ENCODE data around the gene UBALD1. TPM values are rescaled to one million over a fixed set of nuclear protein-coding genes. Genes with fewer than 3 reads are reported as not detected.
A peak's percentile ranks its signal among the peaks of the same experiment; 100 is the strongest.

UBALD1 gene
- total RNA-seq, 1 donor, result 9.4 TPM

- H3K79me2 ChIP-seq (ENCODE audit: insufficient read depth, low read length), result no peaks in the 10 kb centered on the region
- no peak overlapping the region for H3K4me3 ChIP-seq (ENCODE audit: insufficient read depth, low read length)
- H3K27me3 ChIP-seq (ENCODE audit: insufficient read depth, low read length), result peaks cover 10% of the 10 kb centered on the region
- no peak overlapping the region for H3K27ac ChIP-seq (ENCODE audit: low read depth, low read length)
- DNase-seq (ENCODE audit: insufficient read length, low spot score, missing footprints), result peak; percentile 8
- no peak overlapping the region for H2AFZ ChIP-seq (ENCODE audit: low read length)
- H4K20me1 ChIP-seq (ENCODE audit: insufficient read depth, low read length), result no peaks in the 10 kb centered on the region
- peaks cover 4% of the 10 kb centered on the region for H3K9me3 ChIP-seq (ENCODE audit: low read depth, low read length)
- no peak overlapping the region for H3K4me2 ChIP-seq (ENCODE audit: insufficient read depth, low read length)
- no peaks in the 10 kb centered on the region for H3K36me3 ChIP-seq (ENCODE audit: insufficient read depth, low read length)
- no peak for TF ChIP-seq CTCF (IDR thresholded peaks at IDR 0.05; ENCODE audit: extremely low read depth, low read depth, low read length)
- no peaks in the 10 kb centered on the region for H3K4me1 ChIP-seq (ENCODE audit: insufficient read depth, low read length)
Observed at GRCh38 chr16:4586291-4586690, 28.4 kb downstream of the UBALD1 start.

- H3K9me3 ChIP-seq (ENCODE audit: low read depth, low read length), result peaks cover 4% of the 10 kb centered on the region
- H3K4me3 ChIP-seq (ENCODE audit: insufficient read depth, low read length), result no peak overlapping the region
- H3K4me1 ChIP-seq (ENCODE audit: insufficient read depth, low read length), result no peaks in the 10 kb centered on the region
- no peak for TF ChIP-seq CTCF (IDR thresholded peaks at IDR 0.05; ENCODE audit: extremely low read depth, low read depth, low read length)
- no peaks in the 10 kb centered on the region for H4K20me1 ChIP-seq (ENCODE audit: insufficient read depth, low read length)
- peaks cover 8% of the 10 kb centered on the region for H3K27me3 ChIP-seq (ENCODE audit: insufficient read depth, low read length)
- DNase-seq (ENCODE audit: insufficient read length, low spot score, missing footprints), result peak; percentile 73
- H2AFZ ChIP-seq (ENCODE audit: low read length), result no peak overlapping the region
- H3K27ac ChIP-seq (ENCODE audit: low read depth, low read length), result no peak overlapping the region
- no peaks in the 10 kb centered on the region for H3K36me3 ChIP-seq (ENCODE audit: insufficient read depth, low read length)
- H3K4me2 ChIP-seq (ENCODE audit: insufficient read depth, low read length), result no peak overlapping the region
- H3K79me2 ChIP-seq (ENCODE audit: insufficient read depth, low read length), result no peaks in the 10 kb centered on the region
Observed at GRCh38 chr16:4583906-4584305, 30.8 kb downstream of the UBALD1 start.

GRCh38 chr16:4580250-4580649 is 34.4 kb downstream of the UBALD1 start:
- no peak for TF ChIP-seq CTCF (IDR thresholded peaks at IDR 0.05; ENCODE audit: extremely low read depth, low read depth, low read length)
- H3K27ac ChIP-seq (ENCODE audit: low read depth, low read length), result no peak overlapping the region

GRCh38 chr16:4578961-4579530 is 35.6 kb downstream of the UBALD1 start:
- no peak overlapping the region for H2AFZ ChIP-seq (ENCODE audit: low read length)
- H3K79me2 ChIP-seq (ENCODE audit: insufficient read depth, low read length), result no peaks in the 10 kb centered on the region
- H3K27ac ChIP-seq (ENCODE audit: low read depth, low read length), result no peak overlapping the region
- DNase-seq (ENCODE audit: insufficient read length, low spot score, missing footprints), result peak; percentile 59
- H3K4me2 ChIP-seq (ENCODE audit: insufficient read depth, low read length), result no peak overlapping the region
- TF ChIP-seq CTCF (IDR thresholded peaks at IDR 0.05; ENCODE audit: extremely low read depth, low read depth, low read length), result no peak
- H3K4me1 ChIP-seq (ENCODE audit: insufficient read depth, low read length), result no peaks in the 10 kb centered on the region
- no peaks in the 10 kb centered on the region for H3K36me3 ChIP-seq (ENCODE audit: insufficient read depth, low read length)
- H4K20me1 ChIP-seq (ENCODE audit: insufficient read depth, low read length), result no peaks in the 10 kb centered on the region
- H3K4me3 ChIP-seq (ENCODE audit: insufficient read depth, low read length), result no peak overlapping the region
- H3K27me3 ChIP-seq (ENCODE audit: insufficient read depth, low read length), result no peaks in the 10 kb centered on the region
- H3K9me3 ChIP-seq (ENCODE audit: low read depth, low read length), result no peaks in the 10 kb centered on the region

More at GRCh38 chr16:4580250-4580649, 34.4 kb downstream of the UBALD1 start:
- H3K4me1 ChIP-seq (ENCODE audit: insufficient read depth, low read length), result no peaks in the 10 kb centered on the region
- H3K4me3 ChIP-seq (ENCODE audit: insufficient read depth, low read length), result no peak overlapping the region
- no peaks in the 10 kb centered on the region for H3K9me3 ChIP-seq (ENCODE audit: low read depth, low read length)
- H2AFZ ChIP-seq (ENCODE audit: low read length), result no peak overlapping the region
- no peaks in the 10 kb centered on the region for H3K79me2 ChIP-seq (ENCODE audit: insufficient read depth, low read length)
- no peaks in the 10 kb centered on the region for H3K36me3 ChIP-seq (ENCODE audit: insufficient read depth, low read length)
- no peak overlapping the region for H3K4me2 ChIP-seq (ENCODE audit: insufficient read depth, low read length)
- H3K27me3 ChIP-seq (ENCODE audit: insufficient read depth, low read length), result no peaks in the 10 kb centered on the region
- no peaks in the 10 kb centered on the region for H4K20me1 ChIP-seq (ENCODE audit: insufficient read depth, low read length)
- peak; percentile 71 for DNase-seq (ENCODE audit: insufficient read length, low spot score, missing footprints)
